Measurements from ENCODE around the gene PRKCI. TPM values are rescaled to one million over a fixed set of nuclear protein-coding genes. Genes with fewer than 3 reads are reported as not detected.
"Not testable (repeated sequence)": the region's sequence is repeated elsewhere in the genome, so short reads cannot be mapped to it uniquely, and the experiment has no call there.

Gene PRKCI
- total RNA-seq, 3 donors from 2014 or later (not counting 1 experiment from before 2014, with no cell fraction given), result 8.4 to 14.4 (median 11.1) TPM

- Histone ChIP-seq H3K27me3 (ENCODE audit: control insufficient read depth, insufficient read depth, low read length) (no peaks in the 10 kb centered on the region), H3K27ac (ENCODE audit: low read length) (no peak overlapping the region), H3K36me3 (ENCODE audit: control insufficient read depth, insufficient read depth, low read length) (no peaks in the 10 kb centered on the region), H3K4me3 (ENCODE audit: low read length) (no peak overlapping the region), H3K9me3 (ENCODE audit: control insufficient read depth, insufficient read depth, low read length) (no peaks in the 10 kb centered on the region), H3K4me1 (ENCODE audit: control insufficient read depth, insufficient read depth, low read length) (no peaks in the 10 kb centered on the region)
- intact Hi-C loops (cut with micrococcal nuclease), result no loop called here
- H3K4me1 Mint-ChIP-seq, result no peaks in the 10 kb centered on the region
- no peak overlapping the region for H3K4me3 Mint-ChIP-seq
- 85% methylated on average over 1 of the region's 1 CpG for WGBS (ENCODE audit: insufficient coverage)
- TF ChIP-seq CTCF (IDR thresholded peaks at IDR 0.05), result no peak
- no peak for DNase-seq
- H3K27me3 Mint-ChIP-seq (ENCODE audit: low read depth in 2 of 2), result no peaks in the 10 kb centered on the region
- ATAC-seq, result no peak
- H3K9me3 Mint-ChIP-seq, result no peaks in the 10 kb centered on the region
- no peaks in the 10 kb centered on the region for H3K36me3 Mint-ChIP-seq
- H3K27ac Mint-ChIP-seq, result no peak overlapping the region
These were observed 116.6 kb downstream of the PRKCI start for GRCh38 chr3:170338690-170339340.

- H3K4me1 Mint-ChIP-seq, result not testable (repeated sequence)
These were observed 120.0 kb downstream of the PRKCI start for GRCh38 chr3:170342273-170342672.

DNA sequence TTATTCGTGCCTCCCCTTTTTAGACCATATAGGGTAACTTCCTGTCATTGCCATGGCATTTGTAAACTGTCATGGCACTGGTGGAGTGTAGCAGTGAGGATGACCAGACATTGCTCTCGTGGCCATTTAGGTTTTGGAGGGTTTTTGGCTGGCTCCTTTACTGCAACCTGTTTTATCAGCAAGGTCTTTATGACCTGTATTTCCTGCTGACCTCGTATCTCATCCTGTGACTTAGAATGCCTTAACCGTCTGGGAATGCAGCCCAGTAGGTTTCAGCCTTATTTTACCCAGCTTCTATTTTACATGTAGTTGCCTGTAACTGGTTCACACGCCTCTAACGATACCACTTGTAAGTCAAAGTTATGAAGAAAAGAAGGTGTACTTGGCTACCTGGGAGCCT, 121.6 kb downstream of the PRKCI start:
- H3K4me1 ChIP-seq (ENCODE audit: control insufficient read depth, insufficient read depth, low read length); H3K4me3 ChIP-seq (ENCODE audit: low read length); H3K27me3 Mint-ChIP-seq (ENCODE audit: low read depth in 2 of 2); H3K36me3 Mint-ChIP-seq; H3K4me3 Mint-ChIP-seq; H3K4me1 Mint-ChIP-seq; ATAC-seq; H3K27me3 ChIP-seq (ENCODE audit: control insufficient read depth, insufficient read depth, low read length); H3K27ac Mint-ChIP-seq; H3K9me3 Mint-ChIP-seq; H3K27ac ChIP-seq (ENCODE audit: low read length); intact Hi-C loops (cut with micrococcal nuclease); H3K36me3 ChIP-seq (ENCODE audit: control insufficient read depth, insufficient read depth, low read length); DNase-seq; H3K9me3 ChIP-seq (ENCODE audit: control insufficient read depth, insufficient read depth, low read length): not testable (repeated sequence)
- WGBS (ENCODE audit: insufficient coverage), result 87% methylated on average over 6 of the region's 6 CpGs

More at GRCh38 chr3:170342273-170342672, 120.0 kb downstream of the PRKCI start:
- H3K4me3 ChIP-seq (ENCODE audit: low read length); H3K27me3 Mint-ChIP-seq (ENCODE audit: low read depth in 2 of 2); H3K27me3 ChIP-seq (ENCODE audit: control insufficient read depth, insufficient read depth, low read length); ATAC-seq; intact Hi-C loops (cut with micrococcal nuclease); H3K36me3 ChIP-seq (ENCODE audit: control insufficient read depth, insufficient read depth, low read length); H3K27ac ChIP-seq (ENCODE audit: low read length); H3K9me3 ChIP-seq (ENCODE audit: control insufficient read depth, insufficient read depth, low read length); H3K4me3 Mint-ChIP-seq; DNase-seq; H3K4me1 ChIP-seq (ENCODE audit: control insufficient read depth, insufficient read depth, low read length); H3K36me3 Mint-ChIP-seq; H3K9me3 Mint-ChIP-seq; H3K27ac Mint-ChIP-seq: not testable (repeated sequence)
- 96% methylated on average over 9 of the region's 9 CpGs for WGBS (ENCODE audit: insufficient coverage)

DNA sequence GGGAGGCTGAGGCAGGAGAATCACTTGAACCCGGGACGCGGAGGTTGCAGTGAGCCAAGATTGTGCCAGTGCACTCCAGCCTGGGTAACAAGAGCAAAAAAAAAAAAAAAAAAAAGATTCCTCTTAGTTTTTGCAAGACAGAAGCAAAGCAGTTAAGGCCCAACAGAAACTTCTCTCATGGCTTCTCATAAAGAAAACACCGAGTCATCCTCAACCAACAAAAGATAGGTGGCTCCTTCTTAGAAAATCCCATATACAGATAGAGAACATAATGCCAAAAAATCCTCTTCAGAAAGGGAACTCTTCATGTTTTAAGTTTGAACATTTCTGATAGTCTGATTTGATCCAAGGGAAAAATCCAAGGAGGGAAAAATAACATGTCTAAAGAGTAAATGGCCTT, 122.7 kb downstream of the PRKCI start:
- Mint-ChIP-seq H3K27ac (no peak overlapping the region), H3K9me3 (no peaks in the 10 kb centered on the region), H3K36me3 (no peaks in the 10 kb centered on the region), H3K4me1 (no peaks in the 10 kb centered on the region), H3K27me3 (ENCODE audit: low read depth in 2 of 2) (no peaks in the 10 kb centered on the region), H3K4me3 (no peak overlapping the region)
- no peak overlapping the region for H3K27ac ChIP-seq (ENCODE audit: low read length)
- DNase-seq (no peak), ATAC-seq (no peak)
- no peaks in the 10 kb centered on the region for H3K9me3 ChIP-seq (ENCODE audit: control insufficient read depth, insufficient read depth, low read length)
- H3K4me1 ChIP-seq (ENCODE audit: control insufficient read depth, insufficient read depth, low read length), result no peaks in the 10 kb centered on the region
- H3K27me3 ChIP-seq (ENCODE audit: control insufficient read depth, insufficient read depth, low read length), result no peaks in the 10 kb centered on the region
- no peak overlapping the region for H3K4me3 ChIP-seq (ENCODE audit: low read length)
- H3K36me3 ChIP-seq (ENCODE audit: control insufficient read depth, insufficient read depth, low read length), result no peaks in the 10 kb centered on the region
- no peak for TF ChIP-seq CTCF (IDR thresholded peaks at IDR 0.05)
- intact Hi-C loops (cut with micrococcal nuclease), result no loop called here
- 80% methylated on average over 4 of the region's 4 CpGs for WGBS (ENCODE audit: insufficient coverage)
